Measurements from ENCODE around the gene MUTYH. TPM values are rescaled to one million over a fixed set of nuclear protein-coding genes. Genes with fewer than 3 reads are reported as not detected.
A peak's percentile ranks its signal among the peaks of the same experiment; 100 is the strongest.

MUTYH gene
- total RNA-seq, 2 experiments from 2014 or later: 49.2 to 51.8 TPM

DNA sequence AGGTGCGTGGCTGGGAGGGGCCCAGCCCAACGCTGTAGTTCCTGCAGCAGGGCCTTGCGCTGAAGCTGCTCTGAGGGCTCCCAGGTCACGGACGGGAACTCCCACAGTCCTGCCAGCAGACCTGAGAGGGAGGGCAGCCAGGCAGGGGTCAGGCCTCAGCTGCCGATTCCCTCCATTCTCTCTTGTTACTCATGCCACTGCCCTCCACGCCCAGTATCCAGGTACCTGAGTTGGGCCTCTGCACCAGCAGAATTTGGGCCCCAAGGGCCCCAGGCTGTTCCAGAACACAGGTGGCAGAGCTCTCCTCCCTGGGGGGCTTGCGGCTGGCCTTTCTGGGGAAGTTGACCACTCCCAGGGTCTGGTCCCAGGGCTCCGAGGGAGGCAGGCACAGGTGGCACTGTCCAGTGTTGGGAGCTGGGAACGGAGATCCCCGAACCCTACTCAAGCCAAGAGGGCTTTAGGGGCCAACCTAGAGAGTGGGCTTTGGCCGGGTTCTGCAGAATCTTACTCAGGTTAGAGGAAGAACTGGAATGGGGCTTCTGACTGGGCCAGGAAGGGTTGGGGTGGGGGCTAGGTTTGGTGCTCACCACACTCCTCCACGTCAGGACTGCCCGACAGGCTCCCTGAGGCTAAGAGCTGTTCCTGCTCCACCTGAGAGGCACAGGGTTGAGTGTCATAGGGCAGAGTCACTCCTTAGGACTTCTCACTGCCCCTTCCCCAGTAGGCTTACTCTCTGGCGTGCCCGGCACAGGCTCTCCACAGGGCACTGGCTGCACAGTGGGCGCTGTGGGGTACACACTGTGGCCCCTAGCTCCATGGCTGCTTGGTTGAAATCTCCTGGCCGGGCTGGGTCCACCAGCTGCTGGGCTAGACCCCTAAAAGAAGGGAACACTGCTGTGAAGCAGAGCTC is 8.5 kb downstream of the MUTYH start:
- POLR2A ChIA-PET: interaction anchor here (1.1 kb wide), 1 partner anchor 27 kb away, joined by 3 read pairs; no protein-coding TSS in a partner anchor
- Mint-ChIP-seq H3K9me3 (no peaks in the 10 kb centered on the region), H3K36me3 (peaks cover 16% of the 10 kb centered on the region), H3K4me3 (no peak overlapping the region), H3K27ac (no peak overlapping the region), H3K4me1 (ENCODE audit: low read depth) (peaks cover 23% of the 10 kb centered on the region), H3K27me3 (no peaks in the 10 kb centered on the region)
- no peak for DNase-seq
- intact Hi-C loops (cut with micrococcal nuclease): no loop called here
- CTCF ChIA-PET: no interaction called here

DNA sequence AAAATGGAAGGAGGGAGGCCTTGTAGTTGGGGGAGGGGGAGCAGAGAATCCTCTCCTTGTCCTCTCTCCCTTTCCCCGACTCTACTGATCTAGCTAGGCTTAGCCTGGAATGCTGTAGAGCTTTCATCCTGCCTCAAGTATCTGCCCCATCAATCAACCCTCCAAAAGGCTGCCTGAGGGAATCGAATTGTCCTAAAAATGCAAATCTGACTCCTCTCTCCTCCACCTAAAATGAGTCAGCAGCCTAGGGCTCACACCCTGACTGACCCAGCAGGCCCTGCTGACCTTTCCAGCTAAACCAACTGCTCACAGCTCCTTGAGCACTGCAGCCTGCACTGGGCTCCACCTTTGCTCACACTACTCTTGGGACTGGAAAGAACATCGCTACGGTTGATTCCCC is 10.8 kb downstream of the MUTYH start:
- CTCF ChIA-PET: interaction anchor here (3.7 kb wide), 1 partner anchor 26 kb away, joined by 16 read pairs; no protein-coding TSS in a partner anchor
- Mint-ChIP-seq H3K9me3 (no peaks in the 10 kb centered on the region), H3K4me3 (no peak overlapping the region), H3K4me1 (ENCODE audit: low read depth) (peaks cover 20% of the 10 kb centered on the region), H3K36me3 (peaks cover 16% of the 10 kb centered on the region), H3K27me3 (no peaks in the 10 kb centered on the region), H3K27ac (no peak overlapping the region)
- DNase-seq: no peak
- POLR2A ChIA-PET: interaction anchor here (0.6 kb wide), 1 partner anchor 14 kb away, joined by 3 read pairs; no protein-coding TSS in a partner anchor
- intact Hi-C loops (cut with micrococcal nuclease): no loop called here

DNA sequence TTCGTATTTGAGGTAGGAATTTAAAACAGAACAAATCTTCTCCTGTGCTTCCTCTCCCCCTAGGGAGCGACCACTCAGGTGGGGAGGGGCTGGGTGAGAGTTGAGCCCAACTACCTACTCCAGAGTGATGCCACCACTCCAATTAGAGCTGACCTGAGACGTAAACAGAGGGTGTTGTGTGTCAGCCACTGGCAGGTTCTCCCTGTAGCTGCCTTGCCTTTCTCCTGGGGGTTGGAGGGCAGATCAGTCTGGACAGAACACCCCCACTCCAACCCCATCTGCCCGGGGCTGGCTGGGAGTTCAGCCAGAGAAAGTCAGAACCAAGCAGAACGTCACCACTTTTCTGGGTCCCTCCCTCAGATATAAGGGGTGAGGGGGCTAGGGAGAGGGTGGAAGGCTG is 11.6 kb downstream of the MUTYH start:
- peaks cover 16% of the 10 kb centered on the region for H3K36me3 Mint-ChIP-seq
- no peak overlapping the region for H3K27ac Mint-ChIP-seq
- H3K4me1 Mint-ChIP-seq (ENCODE audit: low read depth): peaks cover 16% of the 10 kb centered on the region
- H3K9me3 Mint-ChIP-seq: no peaks in the 10 kb centered on the region
- peak overlapping the region; percentile 51 for H3K4me3 Mint-ChIP-seq
- DNase-seq: no peak
- ChIA-PET CTCF (interaction anchor here (3.7 kb wide), 1 partner anchor 25 kb away, joined by 16 read pairs; no protein-coding TSS in a partner anchor), POLR2A (interaction anchor here (0.6 to 4.7 kb wide), 3 partner anchors 10 to 18 kb away, joined by 3 to 70 read pairs (median 4); partner anchors contain the start of genes MUTYH and TOE1)
- intact Hi-C loops (cut with micrococcal nuclease): loop anchor here (1.0 kb wide), 1 partner anchor 11 kb away; no protein-coding TSS in a partner anchor
- H3K27me3 Mint-ChIP-seq: no peaks in the 10 kb centered on the region

GRCh38 chr1:45327644-45328515 is 12.4 kb downstream of the MUTYH start:
- DNase-seq: no peak
- Mint-ChIP-seq H3K4me3 (peak overlapping the region; percentile 76), H3K27me3 (no peaks in the 10 kb centered on the region), H3K27ac (peak overlapping the region; percentile 28), H3K9me3 (no peaks in the 10 kb centered on the region), H3K36me3 (peaks cover 16% of the 10 kb centered on the region), H3K4me1 (ENCODE audit: low read depth) (peaks cover 16% of the 10 kb centered on the region)
- CTCF ChIA-PET: interaction anchor here (0.7 to 3.7 kb wide), 7 partner anchors 13 to 315 kb away, joined by 3 to 16 read pairs (median 3); partner anchors contain the start of genes MUTYH, TOE1 and UROD
- POLR2A ChIA-PET: interaction anchor here (1.4 to 4.7 kb wide), 7 partner anchors 11 to 597 kb away, joined by 3 to 70 read pairs (median 5); partner anchors contain the start of genes HECTD3, MUTYH, PRDX1 and TOE1
- intact Hi-C loops (cut with micrococcal nuclease): loop anchor here (1.0 to 2.0 kb wide), 2 partner anchors 11 to 23 kb away; no protein-coding TSS in a partner anchor

DNA sequence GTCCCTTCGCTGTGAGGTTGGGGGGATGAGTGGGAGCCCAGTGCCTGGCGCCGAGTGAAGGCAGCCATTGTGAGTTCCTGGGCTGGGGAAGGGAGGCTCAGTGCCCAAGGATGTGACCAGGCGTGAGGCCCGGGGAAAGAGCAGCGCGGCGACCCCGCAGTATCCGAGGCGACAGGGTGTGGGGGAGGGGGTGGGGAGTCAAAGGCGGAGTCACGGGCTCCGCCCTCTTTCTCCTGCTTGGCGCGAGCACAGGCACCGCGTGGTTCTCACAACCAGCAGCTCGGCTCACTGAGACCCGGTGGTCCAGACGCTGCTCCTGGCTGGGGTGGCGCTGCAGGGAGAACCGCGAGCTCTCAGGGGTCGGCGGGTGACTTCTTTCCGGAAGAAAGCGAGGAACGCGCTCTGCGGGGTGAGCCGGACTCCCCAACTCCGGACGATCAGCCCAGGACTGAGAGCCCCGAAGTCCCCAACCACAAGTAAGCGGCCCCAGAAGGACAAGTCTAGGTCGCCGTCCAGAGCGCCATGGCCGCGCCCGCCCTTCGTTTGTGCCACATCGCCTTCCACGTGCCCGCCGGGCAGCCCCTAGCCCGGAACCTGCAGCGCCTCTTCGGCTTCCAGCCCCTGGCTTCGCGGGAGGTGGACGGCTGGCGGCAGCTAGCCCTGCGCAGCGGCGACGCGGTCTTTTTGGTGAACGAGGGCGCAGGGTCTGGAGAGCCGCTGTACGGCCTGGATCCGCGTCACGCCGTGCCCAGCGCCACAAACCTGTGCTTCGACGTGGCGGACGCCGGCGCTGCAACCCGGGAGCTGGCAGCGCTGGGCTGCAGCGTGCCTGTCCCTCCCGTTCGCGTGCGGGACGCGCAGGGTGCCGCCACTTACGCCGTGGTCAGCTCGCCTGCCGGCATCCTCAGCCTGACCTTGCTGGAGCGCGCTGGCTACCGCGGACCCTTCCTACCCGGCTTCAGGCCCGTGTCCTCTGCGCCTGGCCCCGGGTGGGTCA is 13.3 kb downstream of the MUTYH start, which contains the start of gene HPDL:
TSS of gene HPDL (plus strand) at position 269 of the 997 bp plus-strand sequence. CDS start at position 523, 254 bp downstream.
- peak within 1 kb of the TSS; percentile 45 for H3K27ac Mint-ChIP-seq
- POLR2A ChIA-PET: interaction anchor here (1.0 to 4.7 kb wide), 8 partner anchors 12 to 596 kb away, joined by 3 to 70 read pairs (median 4); partner anchors contain the start of genes HECTD3, MUTYH, PRDX1 and TOE1
- intact Hi-C loops (cut with micrococcal nuclease): loop anchor here (2.0 kb wide), 1 partner anchor 22 kb away; no protein-coding TSS in a partner anchor

DNA sequence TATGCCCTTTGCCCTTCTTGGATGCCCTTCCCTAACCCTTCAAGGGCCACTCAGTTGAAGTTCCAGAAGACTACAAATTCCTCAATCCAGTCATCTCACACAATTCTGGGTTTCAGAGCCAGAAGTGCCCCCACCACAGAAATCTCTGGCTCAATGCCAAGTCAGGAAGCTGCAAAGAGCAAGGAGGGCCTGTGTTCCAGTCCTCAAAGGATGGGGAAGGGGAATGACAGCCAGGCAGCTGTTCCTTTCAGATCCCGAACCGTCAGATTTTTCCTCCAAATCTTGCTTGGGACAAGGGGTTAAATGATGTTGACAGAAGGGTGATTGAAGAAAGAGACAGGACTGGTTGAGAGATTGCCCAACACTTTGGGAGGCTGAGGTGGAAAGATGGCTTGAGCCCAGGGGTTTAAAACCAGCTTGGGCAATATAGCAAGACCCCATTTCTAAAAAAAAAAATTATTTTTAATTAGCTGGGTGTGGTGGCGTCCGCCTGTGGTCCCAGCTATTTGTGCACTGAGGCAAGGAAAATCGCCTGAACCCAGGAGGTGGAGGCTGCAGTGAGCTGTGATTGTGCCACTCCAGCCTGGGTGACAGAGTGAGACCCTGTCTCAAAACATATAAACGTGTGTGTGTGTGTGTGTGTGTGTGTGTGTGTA is 14.3 kb downstream of the MUTYH start:
- Mint-ChIP-seq H3K4me1 (ENCODE audit: low read depth) (peaks cover 16% of the 10 kb centered on the region), H3K4me3 (peak overlapping the region; percentile 76), H3K36me3 (peaks cover 16% of the 10 kb centered on the region), H3K9me3 (no peaks in the 10 kb centered on the region), H3K27me3 (no peaks in the 10 kb centered on the region), H3K27ac (no peak overlapping the region)
- CTCF ChIA-PET: interaction anchor here (0.6 to 3.7 kb wide), 6 partner anchors 14 to 314 kb away, joined by 3 to 16 read pairs (median 6); partner anchors contain the start of genes MUTYH, TOE1 and UROD
- no peak for DNase-seq
- POLR2A ChIA-PET: interaction anchor here (1.0 to 4.7 kb wide), 7 partner anchors 11 to 595 kb away, joined by 3 to 70 read pairs (median 5); partner anchors contain the start of genes HECTD3, MUTYH, TOE1 and UROD
- intact Hi-C loops (cut with micrococcal nuclease): loop anchor here (2.0 kb wide), 1 partner anchor 21 kb away; no protein-coding TSS in a partner anchor

More for the DNA sequence above, 13.3 kb downstream of the MUTYH start, which contains the start of gene HPDL:
- Mint-ChIP-seq H3K27me3 (no peaks in the 10 kb centered on the region), H3K4me3 (peak within 1 kb of the TSS; percentile 76), H3K9me3 (no peaks in the 10 kb centered on the region), H3K4me1 (ENCODE audit: low read depth) (peaks cover 16% of the 10 kb centered on the region), H3K36me3 (peaks cover 16% of the 10 kb centered on the region)
- peak; percentile 77 for DNase-seq
- CTCF ChIA-PET: interaction anchor here (0.6 to 3.7 kb wide), 9 partner anchors 13 to 314 kb away, joined by 3 to 16 read pairs (median 3); partner anchors contain the start of genes MUTYH, TOE1 and UROD

DNA sequence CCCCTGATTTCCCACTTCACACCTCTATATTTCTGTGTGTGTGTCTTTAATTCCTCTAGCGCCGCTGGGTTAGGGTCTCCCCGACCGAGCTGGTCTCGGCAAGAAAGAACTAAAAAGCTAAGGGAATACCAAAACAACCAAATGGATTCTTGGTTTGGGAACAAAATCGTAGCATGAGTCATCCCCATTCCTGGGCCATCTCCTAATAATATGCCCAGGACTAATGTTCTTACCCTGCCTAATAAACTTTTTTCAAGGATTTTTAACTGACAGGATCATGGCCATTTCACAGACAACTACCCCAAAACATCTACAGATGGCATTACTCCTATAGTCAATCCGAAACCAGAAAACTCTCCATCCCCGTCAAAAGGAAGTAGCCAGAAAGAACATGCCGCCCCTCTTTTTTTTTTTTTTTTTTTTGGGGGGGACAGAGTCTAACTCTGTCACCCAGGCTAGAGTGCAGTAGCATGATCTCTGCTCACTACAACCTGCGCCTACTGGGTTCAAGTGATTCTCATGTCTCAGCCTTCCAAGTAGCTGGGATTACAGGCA is 17.7 kb downstream of the MUTYH start:
- Mint-ChIP-seq H3K27me3 (no peaks in the 10 kb centered on the region), H3K9me3 (no peaks in the 10 kb centered on the region), H3K27ac (no peak overlapping the region), H3K36me3 (no peaks in the 10 kb centered on the region), H3K4me1 (ENCODE audit: low read depth) (peaks cover under 1% of the 10 kb centered on the region), H3K4me3 (no peak overlapping the region)
- POLR2A ChIA-PET: no interaction called here
- intact Hi-C loops (cut with micrococcal nuclease): no loop called here
- no peak for DNase-seq
- CTCF ChIA-PET: no interaction called here

GRCh38 chr1:45321444-45321843 is 18.8 kb downstream of the MUTYH start:
- ChIA-PET CTCF (no interaction called here), POLR2A (no interaction called here)
- no peak overlapping the region for H3K27ac Mint-ChIP-seq

GRCh38 chr1:45319761-45320160 is 20.5 kb downstream of the MUTYH start:
- Mint-ChIP-seq H3K4me1 (ENCODE audit: low read depth) (no peaks in the 10 kb centered on the region), H3K9me3 (no peaks in the 10 kb centered on the region), H3K27ac (no peak overlapping the region), H3K4me3 (no peak overlapping the region), H3K36me3 (no peaks in the 10 kb centered on the region), H3K27me3 (no peaks in the 10 kb centered on the region)
- intact Hi-C loops (cut with micrococcal nuclease): no loop called here
- ChIA-PET CTCF (no interaction called here), POLR2A (no interaction called here)
- DNase-seq: no peak

More at GRCh38 chr1:45321444-45321843, 18.8 kb downstream of the MUTYH start:
- Mint-ChIP-seq H3K36me3 (no peaks in the 10 kb centered on the region), H3K4me1 (ENCODE audit: low read depth) (no peaks in the 10 kb centered on the region), H3K4me3 (no peak overlapping the region), H3K9me3 (no peaks in the 10 kb centered on the region), H3K27me3 (no peaks in the 10 kb centered on the region)
- intact Hi-C loops (cut with micrococcal nuclease): no loop called here
- no peak for DNase-seq

- Mint-ChIP-seq H3K36me3 (no peaks in the 10 kb centered on the region), H3K27ac (no peak overlapping the region), H3K4me3 (no peak overlapping the region), H3K4me1 (ENCODE audit: low read depth) (no peaks in the 10 kb centered on the region), H3K9me3 (no peaks in the 10 kb centered on the region), H3K27me3 (no peaks in the 10 kb centered on the region)
- POLR2A ChIA-PET: no interaction called here
- no peak for DNase-seq
- intact Hi-C loops (cut with micrococcal nuclease): no loop called here
- CTCF ChIA-PET: interaction anchor here (0.6 kb wide), 1 partner anchor 360 kb away, joined by 3 read pairs; no protein-coding TSS in a partner anchor
Observed at GRCh38 chr1:45317166-45317565, 23.1 kb downstream of the MUTYH start.
